Measurements from ENCODE around the gene OR9K2. TPM values are rescaled to one million over a fixed set of nuclear protein-coding genes. Genes with fewer than 3 reads are reported as not detected.
"Not testable (repeated sequence)": the region's sequence is repeated elsewhere in the genome, so short reads cannot be mapped to it uniquely, and the experiment has no call there.

Gene OR9K2
- total and polyA plus RNA-seq, 10 donors: not detected

DNA sequence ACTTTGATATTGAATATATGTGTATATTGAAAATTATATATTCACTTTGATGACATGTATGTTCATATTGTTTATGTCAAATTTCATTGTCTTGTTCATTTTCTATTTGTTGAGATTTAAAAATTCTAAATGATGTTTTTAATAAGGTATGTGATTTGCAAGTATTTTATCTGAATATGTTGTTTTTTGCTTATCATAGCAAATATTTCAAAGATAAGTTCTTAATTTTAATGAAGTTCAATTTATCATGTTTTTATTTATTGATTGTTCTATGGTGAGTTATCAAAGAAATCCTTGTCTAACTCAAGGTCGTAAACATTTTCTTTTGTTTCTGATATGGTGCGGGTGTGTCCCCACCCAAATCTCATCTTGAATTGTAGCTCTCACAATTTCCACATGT is 45.2 kb downstream of the OR9K2 start:
- Histone ChIP-seq H3K27me3 (replicated peaks in 1 of 7) (no peaks in the 10 kb centered on the region), H3K36me3 (no peaks in the 10 kb centered on the region), H3K4me1 (no peaks in the 10 kb centered on the region), H3K9me3 (no peaks in the 10 kb centered on the region), H3K27ac (no peak overlapping the region), H3K4me3 (no peak overlapping the region)
- WGBS, 5 donors: 89 to 96% (median 95%) methylated on average over 2 of the region's 2 CpGs
- intact Hi-C loops (cut with DNase I; ENCODE audit: low total_unique reads): no loop called here
- DNase-seq: no peak
- no peak for TF ChIP-seq POLR2A (IDR thresholded peaks at IDR 0.05)
- TF ChIP-seq, protein P1, sequence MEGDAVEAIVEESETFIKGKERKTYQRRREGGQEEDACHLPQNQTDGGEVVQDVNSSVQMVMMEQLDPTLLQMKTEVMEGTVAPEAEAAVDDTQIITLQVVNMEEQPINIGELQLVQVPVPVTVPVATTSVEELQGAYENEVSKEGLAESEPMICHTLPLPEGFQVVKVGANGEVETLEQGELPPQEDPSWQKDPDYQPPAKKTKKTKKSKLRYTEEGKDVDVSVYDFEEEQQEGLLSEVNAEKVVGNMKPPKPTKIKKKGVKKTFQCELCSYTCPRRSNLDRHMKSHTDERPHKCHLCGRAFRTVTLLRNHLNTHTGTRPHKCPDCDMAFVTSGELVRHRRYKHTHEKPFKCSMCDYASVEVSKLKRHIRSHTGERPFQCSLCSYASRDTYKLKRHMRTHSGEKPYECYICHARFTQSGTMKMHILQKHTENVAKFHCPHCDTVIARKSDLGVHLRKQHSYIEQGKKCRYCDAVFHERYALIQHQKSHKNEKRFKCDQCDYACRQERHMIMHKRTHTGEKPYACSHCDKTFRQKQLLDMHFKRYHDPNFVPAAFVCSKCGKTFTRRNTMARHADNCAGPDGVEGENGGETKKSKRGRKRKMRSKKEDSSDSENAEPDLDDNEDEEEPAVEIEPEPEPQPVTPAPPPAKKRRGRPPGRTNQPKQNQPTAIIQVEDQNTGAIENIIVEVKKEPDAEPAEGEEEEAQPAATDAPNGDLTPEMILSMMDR (IDR thresholded peaks at IDR 0.05 in 8 of 11, conservative IDR thresholded peaks at IDR 0.05 in 3 of 11): no peak
- no peak for TF ChIP-seq POLR2AphosphoS5 (IDR thresholded peaks at IDR 0.05)

DNA sequence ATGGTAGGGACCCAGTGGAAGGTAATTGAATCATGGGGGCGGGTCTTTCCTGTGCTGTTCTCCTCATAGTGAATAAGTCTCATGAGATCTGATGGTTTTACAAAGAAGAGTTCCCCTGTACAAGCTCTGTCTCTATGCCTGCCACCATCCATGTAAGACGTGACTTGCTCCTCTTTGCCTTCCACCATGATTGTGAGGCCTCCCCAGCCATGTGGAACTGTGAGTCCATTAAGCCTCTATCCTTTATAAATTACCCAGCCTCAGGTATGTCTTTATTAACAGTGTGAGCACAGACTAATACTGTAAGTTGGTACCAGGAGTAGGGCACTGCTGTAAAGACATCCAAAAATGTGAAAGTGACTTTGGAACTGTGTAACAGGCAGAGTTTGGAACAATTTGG is 45.6 kb downstream of the OR9K2 start:
- DNase-seq; H3K4me3 ChIP-seq; H3K9me3 ChIP-seq; H3K36me3 ChIP-seq; H3K27ac ChIP-seq; H3K4me1 ChIP-seq; H3K27me3 ChIP-seq (replicated peaks in 1 of 7); intact Hi-C loops (cut with DNase I; ENCODE audit: low total_unique reads): not testable (repeated sequence)
- 60 to 73% (median 67%) methylated on average over 2 of the region's 2 CpGs for WGBS, 5 donors

DNA sequence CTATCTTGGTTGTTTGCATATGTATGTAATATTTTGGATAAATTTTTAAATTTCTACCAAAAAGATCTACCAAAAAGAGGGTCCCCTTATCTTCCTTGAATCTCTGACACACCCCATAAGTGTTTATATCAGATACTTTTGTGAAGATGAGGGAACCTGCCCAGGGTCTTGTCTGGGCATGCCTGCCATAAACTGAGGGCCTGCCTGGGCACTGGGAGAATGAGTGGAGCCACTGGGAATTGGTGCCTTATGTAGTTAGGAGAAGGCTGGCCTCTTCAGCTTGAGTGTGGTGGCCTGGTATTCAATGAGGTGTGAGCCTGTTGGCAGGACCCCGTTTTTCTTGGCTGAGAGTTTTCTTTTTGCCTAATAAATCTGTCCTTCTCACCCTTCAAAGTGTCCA is 46.5 kb downstream of the OR9K2 start:
- DNase-seq: no peak
- WGBS, 5 donors: 38 to 62% (median 51%) methylated on average over 1 of the region's 1 CpG
- TF ChIP-seq, protein P1 (IDR thresholded peaks at IDR 0.05 in 8 of 11, conservative IDR thresholded peaks at IDR 0.05 in 3 of 11): no peak
- TF ChIP-seq POLR2AphosphoS5 (IDR thresholded peaks at IDR 0.05): no peak
- TF ChIP-seq POLR2A (IDR thresholded peaks at IDR 0.05): no peak
- Histone ChIP-seq H3K4me1 (no peaks in the 10 kb centered on the region), H3K4me3 (no peak overlapping the region), H3K27me3 (replicated peaks in 1 of 7) (no peaks in the 10 kb centered on the region), H3K9me3 (no peaks in the 10 kb centered on the region), H3K36me3 (no peaks in the 10 kb centered on the region), H3K27ac (no peak overlapping the region)
- intact Hi-C loops (cut with DNase I; ENCODE audit: low total_unique reads): no loop called here

DNA sequence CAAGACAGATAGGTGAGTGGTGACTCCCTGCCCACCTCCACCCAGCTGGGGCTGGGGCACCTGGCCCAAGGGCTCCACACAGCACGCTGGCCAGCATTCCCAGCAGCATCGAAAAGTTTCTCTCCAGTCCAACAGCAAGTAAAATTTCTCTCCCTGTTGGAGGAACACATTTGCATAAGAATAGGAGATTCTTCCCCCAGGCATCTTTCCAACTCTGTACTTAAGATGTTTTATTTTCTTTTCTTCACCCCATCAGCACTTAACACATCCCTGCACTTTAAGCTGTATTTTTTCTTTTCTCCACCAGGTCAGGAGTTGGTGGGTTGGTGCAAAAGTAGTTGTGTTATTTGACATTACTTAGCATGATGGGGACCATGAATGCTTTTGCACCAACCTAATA is 47.2 kb downstream of the OR9K2 start:
- 78 to 89% (median 85%) methylated on average over 2 of the region's 2 CpGs for WGBS, 5 donors
- H3K9me3 ChIP-seq: no peaks in the 10 kb centered on the region

More for the DNA sequence above, 47.2 kb downstream of the OR9K2 start:
- DNase-seq: no peak
- intact Hi-C loops (cut with DNase I; ENCODE audit: low total_unique reads): no loop called here
- peaks cover 0 to 5% (median 0%) of the 10 kb centered on the region in 7 donors for H3K27me3 ChIP-seq (replicated peaks in 1 of 7)
- H3K4me1 ChIP-seq: no peaks in the 10 kb centered on the region
- no peak overlapping the region for H3K4me3 ChIP-seq
- no peak overlapping the region for H3K27ac ChIP-seq
- H3K36me3 ChIP-seq: no peaks in the 10 kb centered on the region
- TF ChIP-seq, protein P1 (IDR thresholded peaks at IDR 0.05 in 8 of 11, conservative IDR thresholded peaks at IDR 0.05 in 3 of 11): no peak
- no peak for TF ChIP-seq POLR2AphosphoS5 (IDR thresholded peaks at IDR 0.05)
- no peak for TF ChIP-seq POLR2A (IDR thresholded peaks at IDR 0.05)

Other genes with a start within 250 kb of the OR9K2 start
- gene TESPA1, start 141.6 kb upstream of the OR9K2 start, total RNA-seq: 10 to 100 TPM in 6 of 7 donors, 1 to 10 TPM in 1; 9.3 to 16.8 (median 13.8) TPM
- 10 to 100 TPM in 1 of 3 donors, 1 to 10 TPM in 2; 7.3 to 10.4 (median 7.7) TPM for gene TESPA1, start 141.6 kb upstream of the OR9K2 start, polyA plus RNA-seq
- gene NEUROD4, start 106.4 kb upstream of the OR9K2 start, total RNA-seq: not detected
- gene NEUROD4, start 106.4 kb upstream of the OR9K2 start, polyA plus RNA-seq: not detected
- gene OR10A7, start 94.6 kb downstream of the OR9K2 start, total RNA-seq: not detected
- not detected for gene OR10A7, start 94.6 kb downstream of the OR9K2 start, polyA plus RNA-seq
- gene OR6C74, start 118.2 kb downstream of the OR9K2 start, total RNA-seq: not detected
- gene OR6C74, start 118.2 kb downstream of the OR9K2 start, polyA plus RNA-seq: not detected
- gene OR6C6, start 170.2 kb downstream of the OR9K2 start, total RNA-seq: not detected
- not detected for gene OR6C6, start 170.2 kb downstream of the OR9K2 start, polyA plus RNA-seq
- gene OR6C1, start 187.9 kb downstream of the OR9K2 start, total RNA-seq: not detected
- gene OR6C1, start 187.9 kb downstream of the OR9K2 start, polyA plus RNA-seq: not detected
- gene OR6C3, start 204.3 kb downstream of the OR9K2 start, total RNA-seq: not detected
- not detected for gene OR6C3, start 204.3 kb downstream of the OR9K2 start, polyA plus RNA-seq
- gene OR6C75, start 236.6 kb downstream of the OR9K2 start, total RNA-seq: not detected
- not detected for gene OR6C75, start 236.6 kb downstream of the OR9K2 start, polyA plus RNA-seq

Data from spleen (tissue), 11 donors.